ENCODE measurements around the gene NXPH1. TPM values are rescaled to one million over a fixed set of nuclear protein-coding genes. Genes with fewer than 3 reads are reported as not detected.

Gene NXPH1
- total RNA-seq, 2 donors from 2014 or later, result 0.24 TPM; not detected in 1

DNA sequence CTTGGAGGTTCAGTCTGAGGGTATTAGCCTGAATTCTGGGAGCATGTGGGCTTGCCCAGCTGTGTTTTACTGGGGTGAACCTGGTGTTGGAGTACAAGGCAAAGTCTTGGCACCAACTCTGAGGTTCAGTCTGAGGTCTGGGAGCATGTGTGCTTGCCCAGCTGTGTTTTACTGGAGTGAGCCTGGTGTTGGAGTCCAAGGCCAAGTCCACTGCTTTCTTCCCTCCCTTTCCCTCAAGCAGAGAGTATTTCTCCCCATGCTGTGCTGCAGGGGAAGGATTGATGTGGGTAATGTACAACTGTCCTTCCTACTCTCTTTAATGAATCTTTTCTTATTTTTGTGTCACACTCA is 236.1 kb downstream of the NXPH1 start:
- no peak overlapping the region for H3K4me3 Mint-ChIP-seq
- TF ChIP-seq, protein P1, sequence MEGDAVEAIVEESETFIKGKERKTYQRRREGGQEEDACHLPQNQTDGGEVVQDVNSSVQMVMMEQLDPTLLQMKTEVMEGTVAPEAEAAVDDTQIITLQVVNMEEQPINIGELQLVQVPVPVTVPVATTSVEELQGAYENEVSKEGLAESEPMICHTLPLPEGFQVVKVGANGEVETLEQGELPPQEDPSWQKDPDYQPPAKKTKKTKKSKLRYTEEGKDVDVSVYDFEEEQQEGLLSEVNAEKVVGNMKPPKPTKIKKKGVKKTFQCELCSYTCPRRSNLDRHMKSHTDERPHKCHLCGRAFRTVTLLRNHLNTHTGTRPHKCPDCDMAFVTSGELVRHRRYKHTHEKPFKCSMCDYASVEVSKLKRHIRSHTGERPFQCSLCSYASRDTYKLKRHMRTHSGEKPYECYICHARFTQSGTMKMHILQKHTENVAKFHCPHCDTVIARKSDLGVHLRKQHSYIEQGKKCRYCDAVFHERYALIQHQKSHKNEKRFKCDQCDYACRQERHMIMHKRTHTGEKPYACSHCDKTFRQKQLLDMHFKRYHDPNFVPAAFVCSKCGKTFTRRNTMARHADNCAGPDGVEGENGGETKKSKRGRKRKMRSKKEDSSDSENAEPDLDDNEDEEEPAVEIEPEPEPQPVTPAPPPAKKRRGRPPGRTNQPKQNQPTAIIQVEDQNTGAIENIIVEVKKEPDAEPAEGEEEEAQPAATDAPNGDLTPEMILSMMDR (conservative IDR thresholded peaks at IDR 0.05), result no peak
- Histone ChIP-seq H3K36me3 (ENCODE audit: control insufficient read depth, insufficient read depth, low read length) (no peaks in the 10 kb centered on the region), H3K4me1 (ENCODE audit: control insufficient read depth, insufficient read depth, low read length) (no peaks in the 10 kb centered on the region), H3K9me3 (ENCODE audit: control insufficient read depth, low read length) (peaks cover 8% of the 10 kb centered on the region), H3K9ac (ENCODE audit: extremely low read depth, low read length, poor library complexity, severe bottlenecking) (no peak overlapping the region), H3K27ac (ENCODE audit: low read depth, low read length) (no peak overlapping the region), H3K4me3 (ENCODE audit: low read length) (no peak overlapping the region), H3K27me3 (ENCODE audit: control insufficient read depth, insufficient read depth, low read length, poor library complexity, severe bottlenecking) (no peaks in the 10 kb centered on the region)
- H3K36me3 Mint-ChIP-seq (ENCODE audit: low read depth), result no peaks in the 10 kb centered on the region
- H3K27ac Mint-ChIP-seq, result no peak overlapping the region
- H3K9me3 Mint-ChIP-seq, result no peaks in the 10 kb centered on the region
- no peaks in the 10 kb centered on the region for H3K27me3 Mint-ChIP-seq (ENCODE audit: insufficient read depth)
- H3K4me1 Mint-ChIP-seq, result no peaks in the 10 kb centered on the region
- no peak for DNase-seq

DNA sequence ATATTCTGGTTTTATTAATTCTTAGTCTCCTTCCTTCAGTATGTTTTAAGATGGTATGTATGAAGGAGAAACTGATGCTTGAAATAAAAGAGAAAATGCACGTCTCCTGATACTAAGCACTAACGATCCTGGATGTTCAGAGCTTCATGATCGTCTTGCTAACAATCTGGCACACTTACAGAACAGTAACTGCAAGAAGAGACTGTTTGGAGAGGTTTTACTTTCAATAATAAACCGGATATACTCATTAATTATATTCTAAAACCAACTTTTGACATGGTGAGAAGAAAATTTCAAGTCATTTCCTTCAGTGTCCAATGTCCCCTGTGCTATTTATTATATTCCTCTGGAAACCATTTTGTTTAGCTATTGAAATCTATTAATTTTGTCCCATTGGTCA is 251.0 kb downstream of the NXPH1 start:
- Mint-ChIP-seq H3K36me3 (ENCODE audit: low read depth) (no peaks in the 10 kb centered on the region), H3K27ac (no peak overlapping the region), H3K27me3 (ENCODE audit: insufficient read depth) (no peaks in the 10 kb centered on the region), H3K4me3 (no peak overlapping the region), H3K4me1 (no peaks in the 10 kb centered on the region), H3K9me3 (no peaks in the 10 kb centered on the region)
- no peak for DNase-seq
- 85% methylated on average over 4 of the region's 4 CpGs; no CpG with 5 or more reads in 1 of the 2 experiments for WGBS, 2 experiments (ENCODE audit: insufficient coverage in 1 of 2, insufficient read length in 1 of 2)
- H3K9me3 ChIP-seq (ENCODE audit: control insufficient read depth, low read length), result no peaks in the 10 kb centered on the region
- H3K27ac ChIP-seq (ENCODE audit: low read depth, low read length), result no peak overlapping the region
- TF ChIP-seq, protein P1 (conservative IDR thresholded peaks at IDR 0.05), result no peak
- no peaks in the 10 kb centered on the region for H3K27me3 ChIP-seq (ENCODE audit: control insufficient read depth, insufficient read depth, low read length, poor library complexity, severe bottlenecking)
- no peak overlapping the region for H3K4me3 ChIP-seq (ENCODE audit: low read length)
- H3K9ac ChIP-seq (ENCODE audit: extremely low read depth, low read length, poor library complexity, severe bottlenecking), result no peak overlapping the region
- no peaks in the 10 kb centered on the region for H3K4me1 ChIP-seq (ENCODE audit: control insufficient read depth, insufficient read depth, low read length)
- H3K36me3 ChIP-seq (ENCODE audit: control insufficient read depth, insufficient read depth, low read length), result no peaks in the 10 kb centered on the region

DNA sequence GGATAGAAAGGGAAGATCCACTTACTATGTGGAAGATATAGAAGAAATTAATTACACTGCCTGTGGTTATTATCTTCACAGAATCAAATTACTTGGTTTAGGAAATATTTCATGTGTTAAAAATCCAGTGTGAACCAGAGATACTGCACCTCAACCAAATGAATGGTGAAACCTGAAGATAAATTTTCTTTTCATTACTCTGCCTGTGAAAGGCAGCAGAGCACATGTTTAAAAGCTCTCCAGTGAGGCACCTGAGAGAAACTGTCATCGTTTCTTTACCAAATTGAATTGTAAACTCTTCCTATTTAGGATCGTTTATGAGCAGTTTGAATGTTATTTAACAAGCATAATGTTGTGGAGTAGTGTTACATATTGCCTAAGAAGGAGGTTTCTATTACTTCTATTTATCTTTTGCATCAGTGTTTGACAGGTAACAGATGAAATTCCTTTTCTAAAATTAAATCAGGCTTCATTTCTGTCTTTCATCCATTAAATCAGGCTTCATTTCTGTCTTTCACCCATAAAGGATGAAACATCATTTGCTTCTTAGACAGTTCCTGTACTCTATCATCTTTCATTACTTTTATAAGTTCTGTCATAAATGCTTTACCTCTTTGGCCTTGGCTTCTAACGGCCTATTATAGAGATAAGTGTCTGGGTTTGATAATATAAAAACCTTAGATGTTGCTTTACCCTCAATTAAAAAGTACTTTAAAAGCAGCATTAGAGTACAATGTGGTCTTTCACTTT is 266.6 kb downstream of the NXPH1 start:
- H3K27ac Mint-ChIP-seq, result no peak overlapping the region
- 76% methylated on average over 3 of the region's 3 CpGs; no CpG with 5 or more reads in 1 of the 2 experiments for WGBS, 2 experiments (ENCODE audit: insufficient coverage in 1 of 2, insufficient read length in 1 of 2)

More for the DNA sequence above, 266.6 kb downstream of the NXPH1 start:
- no peak overlapping the region for H3K9ac ChIP-seq (ENCODE audit: extremely low read depth, low read length, poor library complexity, severe bottlenecking)
- H3K4me3 Mint-ChIP-seq, result no peak overlapping the region
- no peaks in the 10 kb centered on the region for H3K27me3 ChIP-seq (ENCODE audit: control insufficient read depth, insufficient read depth, low read length, poor library complexity, severe bottlenecking)
- no peaks in the 10 kb centered on the region for H3K36me3 Mint-ChIP-seq (ENCODE audit: low read depth)
- H3K9me3 Mint-ChIP-seq, result no peaks in the 10 kb centered on the region
- H3K27ac ChIP-seq (ENCODE audit: low read depth, low read length), result no peak overlapping the region
- no peaks in the 10 kb centered on the region for H3K9me3 ChIP-seq (ENCODE audit: control insufficient read depth, low read length)
- no peaks in the 10 kb centered on the region for H3K4me1 ChIP-seq (ENCODE audit: control insufficient read depth, insufficient read depth, low read length)
- H3K4me3 ChIP-seq (ENCODE audit: low read length), result no peak overlapping the region
- H3K27me3 Mint-ChIP-seq (ENCODE audit: insufficient read depth), result no peaks in the 10 kb centered on the region
- TF ChIP-seq, protein P1 (conservative IDR thresholded peaks at IDR 0.05), result no peak
- H3K4me1 Mint-ChIP-seq, result no peaks in the 10 kb centered on the region
- no peak for DNase-seq
- H3K36me3 ChIP-seq (ENCODE audit: control insufficient read depth, insufficient read depth, low read length), result no peaks in the 10 kb centered on the region
